GM12891 (cell line): ENCODE data around the gene UFD1.

ENCODE experiments used
- PAX5 ChIP-seq: IDR thresholded peaks from 2 replicates; pipeline ENCODE4 v1.6.1; 2011; ENCODE audit warnings: low read length, moderate library complexity, mild to moderate bottlenecking; ENCODE audit not compliant: insufficient read depth, severe bottlenecking
- POLR2A ChIP-seq: IDR thresholded peaks from 2 replicates; pipeline ENCODE4 v1.6.1; 2011; ENCODE audit warnings: low read depth, low read length, control low read depth
- POLR2AphosphoS5 ChIP-seq: IDR thresholded peaks from 2 replicates; pipeline ENCODE4 v1.6.1; 2011; ENCODE audit warnings: low read depth, low read length, control low read depth
- POU2F2 ChIP-seq: IDR thresholded peaks from 2 replicates; pipeline ENCODE4 v1.6.1; 2011; ENCODE audit warnings: low read depth, mild to moderate bottlenecking, control low read depth, low read length, moderate library complexity
- SPI1 ChIP-seq: IDR thresholded peaks from 2 replicates; pipeline ENCODE4 v1.6.1; 2011; ENCODE audit warnings: low read depth, low read length, control low read depth
- TAF1 ChIP-seq: IDR thresholded peaks from 2 replicates; pipeline ENCODE4 v1.6.1; 2011; ENCODE audit warnings: low read depth, low read length, control low read depth

GRCh38 chr22:19466848-19467752 lies 11.9 kb downstream of the UFD1 start:
- TF ChIP-seq POLR2A (no peak), POLR2AphosphoS5 (no peak), TAF1 (no peak), SPI1 (no peak), PAX5 (no peak), POU2F2 (no peak)
